ENCODE measurements around the gene PGRMC2. TPM values are rescaled to one million over a fixed set of nuclear protein-coding genes. Genes with fewer than 3 reads are reported as not detected.

Gene PGRMC2
- total RNA-seq, 1 experiment from 2014 or later, result 11.4 TPM

DNA sequence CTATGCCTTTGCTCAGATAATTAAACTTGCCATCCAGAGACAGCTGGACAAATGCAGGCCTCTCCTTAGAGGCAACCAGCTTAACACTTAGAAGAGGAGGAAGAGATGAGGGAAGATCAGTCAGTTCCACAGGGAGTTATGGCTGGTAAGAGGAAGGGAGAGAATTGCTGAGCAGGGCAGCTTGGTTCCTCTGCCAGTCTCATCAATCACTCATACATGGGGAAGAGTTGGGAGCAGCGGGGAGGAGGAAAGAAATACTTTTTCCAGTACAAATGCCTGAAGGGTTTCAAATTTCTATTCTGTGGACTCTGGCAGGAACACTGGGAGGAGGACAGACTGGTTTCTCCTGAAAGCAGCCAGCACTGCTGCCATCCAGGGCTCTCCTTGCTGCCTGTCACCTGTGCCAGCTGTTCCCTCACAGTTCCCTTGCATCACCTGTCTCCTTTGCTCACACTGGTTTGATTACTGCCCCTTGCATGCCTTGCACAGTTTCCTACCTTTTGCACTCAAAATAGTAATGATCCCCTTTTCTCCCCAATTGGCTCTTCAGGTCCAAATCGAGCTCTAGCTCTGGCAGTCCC lies 59.5 kb downstream of the PGRMC2 start:
- Histone ChIP-seq H3K4me3 (ENCODE audit: low read length) (peak overlapping the region; percentile 22; the same call in 1 of the 2 replicates), H3K9me2 (replicated peaks; ENCODE audit: low read length) (no peaks in the 10 kb centered on the region), H3K4me2 (ENCODE audit: low read length) (peak overlapping the region; percentile 60), H3K36me3 (ENCODE audit: low read depth, low read length) (no peaks in the 10 kb centered on the region), H2AFZ (ENCODE audit: low read length) (no peak overlapping the region), H3K27me3 (ENCODE audit: low read length) (no peaks in the 10 kb centered on the region), H3K27ac (ENCODE audit: low read length) (peak overlapping the region; percentile 58), H3F3A (ENCODE audit: low read length, unreplicated experiment) (no peaks in the 10 kb centered on the region), H3K9ac (ENCODE audit: low read length) (no peak overlapping the region), H3K9me3 (ENCODE audit: low read length) (no peaks in the 10 kb centered on the region), H3K79me2 (ENCODE audit: low read length) (no peaks in the 10 kb centered on the region), H3K4me1 (ENCODE audit: insufficient read depth, low read length) (peaks cover 31% of the 10 kb centered on the region), H4K20me1 (ENCODE audit: low read length) (no peaks in the 10 kb centered on the region)
- CTCF ChIA-PET, result no interaction called here
- BruUV-seq (replicated peaks), result no TSS peak
- intact Hi-C loops (cut with micrococcal nuclease), result no loop called here
- TF ChIP-seq EZH2phosphoT487 (IDR thresholded peaks at IDR 0.05; ENCODE audit: borderline replicate concordance, low read length) (no peak), EZH2 (IDR thresholded peaks at IDR 0.05; ENCODE audit: low read length, unreplicated experiment) (no peak)
- TF ChIP-seq, protein P1, sequence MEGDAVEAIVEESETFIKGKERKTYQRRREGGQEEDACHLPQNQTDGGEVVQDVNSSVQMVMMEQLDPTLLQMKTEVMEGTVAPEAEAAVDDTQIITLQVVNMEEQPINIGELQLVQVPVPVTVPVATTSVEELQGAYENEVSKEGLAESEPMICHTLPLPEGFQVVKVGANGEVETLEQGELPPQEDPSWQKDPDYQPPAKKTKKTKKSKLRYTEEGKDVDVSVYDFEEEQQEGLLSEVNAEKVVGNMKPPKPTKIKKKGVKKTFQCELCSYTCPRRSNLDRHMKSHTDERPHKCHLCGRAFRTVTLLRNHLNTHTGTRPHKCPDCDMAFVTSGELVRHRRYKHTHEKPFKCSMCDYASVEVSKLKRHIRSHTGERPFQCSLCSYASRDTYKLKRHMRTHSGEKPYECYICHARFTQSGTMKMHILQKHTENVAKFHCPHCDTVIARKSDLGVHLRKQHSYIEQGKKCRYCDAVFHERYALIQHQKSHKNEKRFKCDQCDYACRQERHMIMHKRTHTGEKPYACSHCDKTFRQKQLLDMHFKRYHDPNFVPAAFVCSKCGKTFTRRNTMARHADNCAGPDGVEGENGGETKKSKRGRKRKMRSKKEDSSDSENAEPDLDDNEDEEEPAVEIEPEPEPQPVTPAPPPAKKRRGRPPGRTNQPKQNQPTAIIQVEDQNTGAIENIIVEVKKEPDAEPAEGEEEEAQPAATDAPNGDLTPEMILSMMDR (conservative IDR thresholded peaks at IDR 0.05; ENCODE audit: low read depth, low read length), result no peak
- ATAC-seq (peak; percentile 83), DNase-seq (peak; percentile 79)
- POLR2A ChIA-PET (ENCODE audit: unreplicated experiment), result no interaction called here

DNA sequence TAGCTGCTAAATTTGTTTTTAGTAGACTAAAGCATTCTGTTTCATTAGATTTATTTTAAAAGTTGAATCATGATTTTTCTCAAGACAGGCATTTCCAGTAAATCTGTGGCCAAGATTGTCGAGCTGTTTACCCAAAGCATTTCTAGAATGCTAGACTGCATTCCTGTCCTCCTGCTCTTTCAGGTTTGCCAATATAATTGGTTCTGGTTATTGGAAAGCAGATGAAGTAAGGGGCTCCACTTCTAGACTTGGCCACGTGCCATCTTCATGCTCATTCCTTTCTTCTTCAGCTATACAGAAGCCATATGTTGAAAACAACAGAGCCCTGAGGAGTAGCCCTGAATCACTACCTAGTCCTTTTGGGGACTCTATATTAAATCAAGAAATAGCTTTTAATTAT lies 62.5 kb downstream of the PGRMC2 start:
- ChIA-PET POLR2A (ENCODE audit: unreplicated experiment) (no interaction called here), CTCF (interaction anchor here (0.5 kb wide), 2 partner anchors 43 to 216 kb away, joined by 3 to 6 read pairs; no protein-coding TSS in a partner anchor)
- Histone ChIP-seq H3K79me2 (ENCODE audit: low read length) (no peaks in the 10 kb centered on the region), H3K4me3 (ENCODE audit: low read length) (no peak overlapping the region), H3K9me3 (ENCODE audit: low read length) (no peaks in the 10 kb centered on the region), H2AFZ (ENCODE audit: low read length) (no peak overlapping the region), H3K9ac (ENCODE audit: low read length) (no peak overlapping the region), H3K36me3 (ENCODE audit: low read depth, low read length) (no peaks in the 10 kb centered on the region), H3F3A (ENCODE audit: low read length, unreplicated experiment) (no peaks in the 10 kb centered on the region), H3K4me1 (ENCODE audit: insufficient read depth, low read length) (peaks cover 33% of the 10 kb centered on the region), H3K27ac (ENCODE audit: low read length) (no peak overlapping the region), H3K27me3 (ENCODE audit: low read length) (no peaks in the 10 kb centered on the region), H3K4me2 (ENCODE audit: low read length) (no peak overlapping the region), H3K9me2 (replicated peaks; ENCODE audit: low read length) (no peaks in the 10 kb centered on the region), H4K20me1 (ENCODE audit: low read length) (no peaks in the 10 kb centered on the region)
- intact Hi-C loops (cut with micrococcal nuclease), result no loop called here
- BruUV-seq (replicated peaks), result no TSS peak
- DNase-seq (peak; percentile 27), ATAC-seq (no peak)
- TF ChIP-seq, protein P1 (conservative IDR thresholded peaks at IDR 0.05; ENCODE audit: low read depth, low read length), result no peak
- TF ChIP-seq EZH2 (IDR thresholded peaks at IDR 0.05; ENCODE audit: low read length, unreplicated experiment) (no peak), EZH2phosphoT487 (IDR thresholded peaks at IDR 0.05; ENCODE audit: borderline replicate concordance, low read length) (no peak)

DNA sequence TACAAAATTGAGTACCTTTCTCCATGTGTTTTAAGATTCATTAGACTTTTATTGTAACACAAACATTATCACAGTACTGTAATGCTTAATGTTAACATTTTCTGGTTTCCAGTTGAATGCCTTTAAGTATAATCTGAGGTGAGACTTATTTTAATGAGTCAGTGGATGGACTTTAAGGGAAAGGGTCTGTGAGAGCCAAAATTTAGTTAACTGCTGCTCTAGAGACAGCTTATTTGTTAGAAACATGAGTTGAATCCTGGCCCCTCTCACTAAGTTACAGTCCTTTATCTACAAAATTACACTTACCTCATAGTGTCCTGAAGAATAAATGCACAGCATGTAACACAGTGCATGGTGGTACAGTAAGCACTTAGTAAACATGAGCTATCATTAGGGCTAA lies 66.0 kb downstream of the PGRMC2 start:
- CTCF ChIA-PET, result no interaction called here

More for the DNA sequence above, 66.0 kb downstream of the PGRMC2 start:
- Histone ChIP-seq H3K79me2 (ENCODE audit: low read length) (no peaks in the 10 kb centered on the region), H3K9me2 (replicated peaks; ENCODE audit: low read length) (no peaks in the 10 kb centered on the region), H3K27me3 (ENCODE audit: low read length) (no peaks in the 10 kb centered on the region), H3K36me3 (ENCODE audit: low read depth, low read length) (no peaks in the 10 kb centered on the region), H3F3A (ENCODE audit: low read length, unreplicated experiment) (no peaks in the 10 kb centered on the region), H3K27ac (ENCODE audit: low read length) (no peak overlapping the region), H2AFZ (ENCODE audit: low read length) (no peak overlapping the region), H3K9me3 (ENCODE audit: low read length) (no peaks in the 10 kb centered on the region), H3K4me3 (ENCODE audit: low read length) (no peak overlapping the region), H3K4me1 (ENCODE audit: insufficient read depth, low read length) (peaks cover 8% of the 10 kb centered on the region), H4K20me1 (ENCODE audit: low read length) (no peaks in the 10 kb centered on the region), H3K9ac (ENCODE audit: low read length) (no peak overlapping the region), H3K4me2 (ENCODE audit: low read length) (no peak overlapping the region)
- POLR2A ChIA-PET (ENCODE audit: unreplicated experiment), result no interaction called here
- intact Hi-C loops (cut with micrococcal nuclease), result loop anchor here (5.0 kb wide), 1 partner anchor 66 kb away; the partner anchor contains the start of gene PGRMC2
- BruUV-seq (replicated peaks), result no TSS peak
- ATAC-seq (no peak), DNase-seq (no peak)
- TF ChIP-seq, protein P1 (conservative IDR thresholded peaks at IDR 0.05; ENCODE audit: low read depth, low read length), result no peak

Measured in PC-3 (cell line).